Testis (tissue), 2 donors: ENCODE data around the gene JMJD7.

ENCODE experiments used
- POLR2A ChIP-seq: fragments of 450-650 bp; IDR thresholded peaks from one replicate; pipeline ENCODE4 v1.6.1; 2017; ENCODE audit warnings: antibody characterized with exemption, mild to moderate bottlenecking, moderate library complexity
- TF ChIP-seq, protein P1 (sequence below), 3 experiments: fragments of 450-650 bp in 2 of 3; fragments of 200-600 bp in 1 of 3; sonication (generic) in 1 of 3; IDR thresholded peaks; one replicate each; pipeline ENCODE4 v1.5.1; 2016 to 2019; ENCODE audit warnings: antibody characterized with exemption in 3 of 3, mild to moderate bottlenecking in 2 of 3, moderate library complexity in 1 of 3

DNA sequence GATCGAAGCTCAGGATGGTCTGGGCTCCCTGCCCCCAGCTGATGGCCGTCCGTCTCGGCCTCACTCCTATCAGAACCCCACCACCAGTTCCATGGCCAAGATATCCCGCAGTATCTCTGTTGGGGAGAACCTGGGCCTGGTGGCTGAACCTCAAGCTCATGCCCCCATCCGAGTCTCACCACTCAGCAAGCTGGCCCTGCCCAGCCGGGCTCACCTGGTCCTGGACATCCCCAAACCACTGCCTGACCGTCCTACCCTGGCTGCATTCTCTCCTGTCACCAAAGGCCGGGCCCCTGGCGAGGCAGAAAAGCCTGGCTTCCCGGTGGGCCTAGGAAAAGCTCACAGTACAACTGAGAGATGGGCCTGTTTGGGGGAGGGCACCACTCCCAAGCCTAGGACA, 4.4 kb upstream of the JMJD7 start:
- TF ChIP-seq, protein P1, sequence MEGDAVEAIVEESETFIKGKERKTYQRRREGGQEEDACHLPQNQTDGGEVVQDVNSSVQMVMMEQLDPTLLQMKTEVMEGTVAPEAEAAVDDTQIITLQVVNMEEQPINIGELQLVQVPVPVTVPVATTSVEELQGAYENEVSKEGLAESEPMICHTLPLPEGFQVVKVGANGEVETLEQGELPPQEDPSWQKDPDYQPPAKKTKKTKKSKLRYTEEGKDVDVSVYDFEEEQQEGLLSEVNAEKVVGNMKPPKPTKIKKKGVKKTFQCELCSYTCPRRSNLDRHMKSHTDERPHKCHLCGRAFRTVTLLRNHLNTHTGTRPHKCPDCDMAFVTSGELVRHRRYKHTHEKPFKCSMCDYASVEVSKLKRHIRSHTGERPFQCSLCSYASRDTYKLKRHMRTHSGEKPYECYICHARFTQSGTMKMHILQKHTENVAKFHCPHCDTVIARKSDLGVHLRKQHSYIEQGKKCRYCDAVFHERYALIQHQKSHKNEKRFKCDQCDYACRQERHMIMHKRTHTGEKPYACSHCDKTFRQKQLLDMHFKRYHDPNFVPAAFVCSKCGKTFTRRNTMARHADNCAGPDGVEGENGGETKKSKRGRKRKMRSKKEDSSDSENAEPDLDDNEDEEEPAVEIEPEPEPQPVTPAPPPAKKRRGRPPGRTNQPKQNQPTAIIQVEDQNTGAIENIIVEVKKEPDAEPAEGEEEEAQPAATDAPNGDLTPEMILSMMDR (IDR thresholded peaks at IDR 0.05) = no peak
- no peak for TF ChIP-seq POLR2A
